NCI-H2227 (cell line): ENCODE data around the gene ATAD2B.
A peak's percentile ranks its signal among the peaks of the same experiment; 100 is the strongest.

ENCODE experiments used
- DNase-seq: peaks from one replicate; lab custom pipeline; 2025; ENCODE audit not compliant: unreplicated experiment; lab: John Stamatoyannopoulos, UW

The ATAD2B gene

GRCh38 chr2:23838996-23839395 lies 87.9 kb downstream of the ATAD2B start:
- no peak for DNase-seq

GRCh38 chr2:23838581-23838980 lies 88.3 kb downstream of the ATAD2B start:
- no peak for DNase-seq

- DNase-seq: no peak
Measured at GRCh38 chr2:23837871-23838270, 89.1 kb downstream of the ATAD2B start.

GRCh38 chr2:23836971-23837565 lies 89.9 kb downstream of the ATAD2B start:
- DNase-seq: no peak

GRCh38 chr2:23836505-23836904 lies 90.4 kb downstream of the ATAD2B start:
- no peak for DNase-seq

- no peak for DNase-seq
Measured at GRCh38 chr2:23835988-23836387, 90.9 kb downstream of the ATAD2B start.

- no peak for DNase-seq
Measured at GRCh38 chr2:23835423-23835822, 91.5 kb downstream of the ATAD2B start.

- no peak for DNase-seq
Measured at GRCh38 chr2:23828986-23829385, 97.9 kb downstream of the ATAD2B start.

GRCh38 chr2:23828256-23828980 lies 98.5 kb downstream of the ATAD2B start:
- DNase-seq: no peak

- DNase-seq: no peak
Measured at GRCh38 chr2:23827287-23827686, 99.6 kb downstream of the ATAD2B start.

GRCh38 chr2:23826771-23827170 lies 100.2 kb downstream of the ATAD2B start:
- no peak for DNase-seq

- DNase-seq: no peak
Measured at GRCh38 chr2:23826040-23826439, 100.9 kb downstream of the ATAD2B start.

GRCh38 chr2:23824777-23825212 lies 102.1 kb downstream of the ATAD2B start:
- peak; percentile 57 for DNase-seq

GRCh38 chr2:23823863-23824262 lies 103.1 kb downstream of the ATAD2B start:
- no peak for DNase-seq

GRCh38 chr2:23814963-23815362 lies 112.0 kb downstream of the ATAD2B start:
- DNase-seq: no peak

GRCh38 chr2:23813438-23813837 lies 113.5 kb downstream of the ATAD2B start:
- no peak for DNase-seq

GRCh38 chr2:23809150-23809549 lies 117.8 kb downstream of the ATAD2B start:
- no peak for DNase-seq

- no peak for DNase-seq
Measured at GRCh38 chr2:23806665-23807249, 120.2 kb downstream of the ATAD2B start.

- DNase-seq: no peak
Measured at GRCh38 chr2:23806201-23806600, 120.7 kb downstream of the ATAD2B start.

- DNase-seq: peak; percentile 17
Measured at GRCh38 chr2:23803965-23804542, 122.9 kb downstream of the ATAD2B start.

GRCh38 chr2:23803264-23803964 lies 123.5 kb downstream of the ATAD2B start:
- DNase-seq: no peak
